ENCODE results near the gene ANK2. TPM values are rescaled to one million over a fixed set of nuclear protein-coding genes. Genes with fewer than 3 reads are reported as not detected.

ANK2 gene
- total RNA-seq, 1 donor from 2014 or later, result 9.4 TPM

DNA sequence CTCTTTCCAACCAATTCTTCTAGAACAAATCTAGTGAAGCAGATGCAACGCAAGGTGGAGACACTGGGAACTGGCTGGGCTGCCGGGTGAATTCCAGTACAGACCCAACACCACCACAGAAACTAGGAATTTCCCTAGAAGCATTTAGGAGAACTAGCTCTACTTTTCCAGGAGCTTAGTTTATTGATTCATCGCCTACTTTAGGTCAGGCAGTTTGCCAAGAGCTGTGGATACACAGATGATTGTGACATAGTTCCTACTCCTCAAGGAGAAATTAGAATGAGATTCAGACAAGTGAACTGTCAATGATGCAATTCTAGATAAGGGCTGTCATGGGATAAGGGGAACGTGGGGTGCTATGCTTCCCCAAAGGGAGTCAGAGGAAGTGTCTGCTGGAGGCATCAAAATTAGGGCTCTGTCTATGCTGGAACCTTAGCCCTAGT is 362.1 kb downstream of the ANK2 start:
- no peak overlapping the region for H3K4me3 ChIP-seq
- TF ChIP-seq, protein P1, sequence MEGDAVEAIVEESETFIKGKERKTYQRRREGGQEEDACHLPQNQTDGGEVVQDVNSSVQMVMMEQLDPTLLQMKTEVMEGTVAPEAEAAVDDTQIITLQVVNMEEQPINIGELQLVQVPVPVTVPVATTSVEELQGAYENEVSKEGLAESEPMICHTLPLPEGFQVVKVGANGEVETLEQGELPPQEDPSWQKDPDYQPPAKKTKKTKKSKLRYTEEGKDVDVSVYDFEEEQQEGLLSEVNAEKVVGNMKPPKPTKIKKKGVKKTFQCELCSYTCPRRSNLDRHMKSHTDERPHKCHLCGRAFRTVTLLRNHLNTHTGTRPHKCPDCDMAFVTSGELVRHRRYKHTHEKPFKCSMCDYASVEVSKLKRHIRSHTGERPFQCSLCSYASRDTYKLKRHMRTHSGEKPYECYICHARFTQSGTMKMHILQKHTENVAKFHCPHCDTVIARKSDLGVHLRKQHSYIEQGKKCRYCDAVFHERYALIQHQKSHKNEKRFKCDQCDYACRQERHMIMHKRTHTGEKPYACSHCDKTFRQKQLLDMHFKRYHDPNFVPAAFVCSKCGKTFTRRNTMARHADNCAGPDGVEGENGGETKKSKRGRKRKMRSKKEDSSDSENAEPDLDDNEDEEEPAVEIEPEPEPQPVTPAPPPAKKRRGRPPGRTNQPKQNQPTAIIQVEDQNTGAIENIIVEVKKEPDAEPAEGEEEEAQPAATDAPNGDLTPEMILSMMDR (IDR thresholded peaks at IDR 0.05), result no peak
- no peaks in the 10 kb centered on the region for H3K27me3 ChIP-seq
- intact Hi-C loops (cut with DNase I), result no loop called here
- DNase-seq (ENCODE audit: low spot score in 2 of 2), result peak in 1 of 2 donors; percentile 67
- peaks cover 0 to 4% of the 10 kb centered on the region in 2 donors for H3K4me1 ChIP-seq
- no peak overlapping the region for H3K27ac ChIP-seq
- no peaks in the 10 kb centered on the region for H3K36me3 ChIP-seq
- peaks cover 0 to 5% of the 10 kb centered on the region in 2 donors for H3K9me3 ChIP-seq

DNA sequence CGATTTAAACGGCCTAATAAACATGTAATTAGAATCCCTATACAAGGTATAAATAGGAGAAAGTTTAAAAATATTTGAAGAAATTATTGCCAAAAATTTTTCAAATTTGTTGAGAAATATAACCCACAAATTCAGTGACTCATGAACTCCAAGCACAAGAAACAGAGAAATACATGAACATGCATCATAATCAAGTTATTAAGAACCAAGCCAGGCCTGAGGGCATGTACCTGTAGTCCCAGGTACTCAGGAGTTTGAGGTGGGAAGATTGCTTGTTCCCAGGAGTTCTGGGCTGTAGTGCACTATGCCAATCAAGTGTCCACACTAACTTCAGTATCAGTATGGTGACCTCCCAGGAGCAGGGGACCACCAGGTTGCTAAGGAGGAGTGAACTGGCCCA is 370.2 kb downstream of the ANK2 start:
- intact Hi-C loops (cut with DNase I), result no loop called here
- Histone ChIP-seq H3K9me3 (peaks cover 3 to 18% of the 10 kb centered on the region in 2 donors), H3K36me3 (no peaks in the 10 kb centered on the region)

DNA sequence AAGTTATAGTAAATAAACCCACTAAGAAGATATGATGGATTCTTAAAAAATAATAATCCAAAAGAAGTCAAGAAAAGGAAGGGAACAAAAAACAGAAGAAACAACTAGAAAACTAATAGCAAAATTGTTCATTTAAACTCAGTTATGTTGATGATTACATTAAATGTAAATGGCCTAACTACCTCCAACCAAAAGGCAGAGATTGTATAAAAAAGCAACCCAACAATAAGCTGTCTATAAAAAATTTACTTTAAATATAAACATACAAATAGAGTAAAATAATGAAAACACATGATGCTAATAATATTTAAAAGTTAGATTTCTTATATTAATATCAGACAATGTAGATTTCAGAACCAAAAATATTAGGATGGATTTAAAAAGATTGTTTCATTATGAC is 371.5 kb downstream of the ANK2 start:
- Histone ChIP-seq H3K27ac (no peak overlapping the region), H3K36me3 (no peaks in the 10 kb centered on the region), H3K4me3 (no peak overlapping the region), H3K4me1 (no peaks in the 10 kb centered on the region), H3K27me3 (no peaks in the 10 kb centered on the region), H3K9me3 (peaks cover 3 to 18% of the 10 kb centered on the region in 2 donors)
- intact Hi-C loops (cut with DNase I), result no loop called here
- DNase-seq (ENCODE audit: low spot score in 2 of 2), result no peak
- TF ChIP-seq, protein P1 (IDR thresholded peaks at IDR 0.05), result no peak

More for the DNA sequence above, 370.2 kb downstream of the ANK2 start:
- no peak for DNase-seq (ENCODE audit: low spot score in 2 of 2)
- TF ChIP-seq, protein P1 (IDR thresholded peaks at IDR 0.05), result no peak
- Histone ChIP-seq H3K4me1 (no peaks in the 10 kb centered on the region), H3K27ac (no peak overlapping the region), H3K27me3 (no peaks in the 10 kb centered on the region), H3K4me3 (no peak overlapping the region)

DNA sequence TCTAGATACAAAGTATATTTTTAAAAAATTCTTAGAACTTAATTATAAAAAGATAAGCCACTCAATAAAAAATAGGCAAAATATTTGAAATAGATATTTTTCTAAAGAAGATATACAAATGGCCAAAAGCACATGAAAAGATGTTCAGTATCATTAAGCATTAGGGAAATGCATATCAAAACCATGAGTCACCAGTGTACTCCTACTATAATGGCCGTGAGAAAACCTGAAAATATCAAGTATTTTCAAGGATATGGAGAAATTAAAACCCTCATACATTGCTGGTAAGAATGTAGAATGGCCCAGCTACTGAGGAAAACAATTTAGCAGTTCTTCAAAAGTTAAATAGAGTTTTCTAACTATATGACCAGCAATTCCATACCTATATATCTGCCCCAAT is 374.2 kb downstream of the ANK2 start:
- intact Hi-C loops (cut with DNase I), result no loop called here
- no peak overlapping the region for H3K4me3 ChIP-seq
- no peaks in the 10 kb centered on the region for H3K27me3 ChIP-seq
- no peaks in the 10 kb centered on the region for H3K4me1 ChIP-seq
- DNase-seq (ENCODE audit: low spot score in 2 of 2), result no peak
- H3K27ac ChIP-seq, result no peak overlapping the region
- H3K9me3 ChIP-seq, result peaks cover 3 to 14% of the 10 kb centered on the region in 2 donors
- TF ChIP-seq, protein P1 (IDR thresholded peaks at IDR 0.05), result no peak
- H3K36me3 ChIP-seq, result no peaks in the 10 kb centered on the region

DNA sequence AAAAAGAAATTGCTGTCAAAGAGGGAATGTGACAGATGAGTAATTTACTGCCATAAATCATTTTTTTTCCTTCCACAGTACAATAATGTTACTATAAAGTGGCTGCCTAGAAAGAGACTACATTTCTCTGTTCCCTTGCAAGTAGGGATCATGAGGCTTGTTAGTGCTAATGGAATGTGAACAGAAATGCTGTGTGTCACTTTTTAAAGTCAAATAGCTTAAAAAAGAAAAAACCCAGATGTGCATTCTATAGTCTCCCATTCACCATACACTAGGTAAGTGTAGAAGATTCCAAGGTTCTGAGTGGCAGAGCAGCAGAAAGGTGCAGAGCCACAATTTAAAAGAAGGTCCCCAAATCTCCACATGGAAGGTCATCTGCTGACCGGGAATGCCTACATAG is 383.7 kb downstream of the ANK2 start:
- Histone ChIP-seq H3K4me3 (no peak overlapping the region), H3K27me3 (no peaks in the 10 kb centered on the region), H3K27ac (peak overlapping the region in 1 of 2 donors; percentile 27), H3K36me3 (no peaks in the 10 kb centered on the region), H3K4me1 (peaks cover 8 to 22% of the 10 kb centered on the region in 2 donors), H3K9me3 (no peaks in the 10 kb centered on the region)
- intact Hi-C loops (cut with DNase I), result loop anchor here (5.0 kb wide), 1 partner anchor 36 kb away; no protein-coding TSS in a partner anchor
- TF ChIP-seq, protein P1 (IDR thresholded peaks at IDR 0.05), result no peak
- DNase-seq (ENCODE audit: low spot score in 2 of 2), result no peak
